Upper lobe of left lung (tissue), 6 donors: ENCODE data around the gene NTSR1. TPM values are rescaled to one million over a fixed set of nuclear protein-coding genes. Genes with fewer than 3 reads are reported as not detected.
A peak's percentile ranks its signal among the peaks of the same experiment; 100 is the strongest.

Experiments used
- ATAC-seq, 2 donors: fragments of 200-7000 bp; cut with Tn5 transposase; one replicate each; pipeline ENCODE4 v1.9.1; 2022; ENCODE audit warnings: mild to moderate bottlenecking in 2 of 2, moderate library complexity in 2 of 2; ENCODE audit not compliant: low FRiP score in 2 of 2
- DNase-seq, 2 donors: peaks; one replicate each; pipeline ENCODE4 v3.0.0-alpha.2; 2019 to 2020
- H3K27ac ChIP-seq, 4 donors: fragments of 200-600 bp; sonication (generic); one replicate each; pipeline ENCODE4 v1.5.1; 2016 to 2019
- H3K27me3 ChIP-seq, 4 donors: fragments of 200-600 bp; sonication (generic); one replicate each; pipeline ENCODE4 v1.5.1; 2017 to 2019
- H3K36me3 ChIP-seq, 4 donors: fragments of 200-600 bp; sonication (generic); one replicate each; pipeline ENCODE4 v1.5.1; 2016 to 2019
- H3K4me1 ChIP-seq, 4 donors: fragments of 200-600 bp; sonication (generic); one replicate each; pipeline ENCODE4 v1.5.1; 2018 to 2019
- H3K4me3 ChIP-seq, 4 donors: fragments of 200-600 bp; sonication (generic); one replicate each; pipeline ENCODE4 v1.5.1; 2017 to 2019; ENCODE audit warnings: mild to moderate bottlenecking in 2 of 4, moderate library complexity in 1 of 4
- H3K9me3 ChIP-seq, 4 donors: fragments of 200-600 bp; sonication (generic); one replicate each; pipeline ENCODE4 v1.5.1; 2018 to 2019
- EP300 ChIP-seq, 4 donors: sonication (generic); formaldehyde crosslinking; IDR thresholded peaks; one replicate each; pipeline ENCODE4 v1.5.1; 2017; ENCODE audit warnings: antibody characterized with exemption in 4 of 4, control low read depth in 2 of 4
- POLR2A ChIP-seq, 4 donors: fragments of 450-650 bp; IDR thresholded peaks; one replicate each; pipeline ENCODE4 v1.5.1; 2016 to 2017; ENCODE audit warnings: antibody characterized with exemption in 4 of 4, mild to moderate bottlenecking in 2 of 4
- POLR2AphosphoS5 ChIP-seq, 2 donors: sonication (generic); formaldehyde crosslinking; IDR thresholded peaks; one replicate each; pipeline ENCODE4 v1.5.1; 2017; ENCODE audit warnings: antibody characterized with exemption in 2 of 2
- WGBS, 2 donors: methylation state at CpG; one replicate each; pipeline ENCODE4 v1.1.5; 2017 to 2018; 5-methylcytosine and 5-hydroxymethylcytosine counted together
- total RNA-seq, 6 donors: library from RNA; depleted of rRNA in 4 of 6; stranded (reverse); fragments of >200 nt in 4 of 6; gene quantifications; one replicate each; pipeline versions ENCODE4 v1.1.0 to v1.2.1, GENCODE V29; 2016 to 2021
- TF ChIP-seq, protein P1 (sequence below), 6 experiments: fragments of 450-650 bp in 4 of 6; fragments of 200-600 bp in 2 of 6; sonication (generic) in 2 of 6; IDR thresholded peaks; one replicate each; pipeline ENCODE4 v1.5.1; 2016 to 2019; ENCODE audit warnings: antibody characterized with exemption in 6 of 6
- donor health status: DM: no; HTN: no; CAD: no; lungs with moderate emphysema.
- donor health status: DM: no; HTN: yes; CAD: no; lungs with severe emphysema.

NTSR1 gene
- total RNA-seq, 6 donors from 2014 or later: 0.20 to 1.4 (median 0.26) TPM; not detected in 1

DNA sequence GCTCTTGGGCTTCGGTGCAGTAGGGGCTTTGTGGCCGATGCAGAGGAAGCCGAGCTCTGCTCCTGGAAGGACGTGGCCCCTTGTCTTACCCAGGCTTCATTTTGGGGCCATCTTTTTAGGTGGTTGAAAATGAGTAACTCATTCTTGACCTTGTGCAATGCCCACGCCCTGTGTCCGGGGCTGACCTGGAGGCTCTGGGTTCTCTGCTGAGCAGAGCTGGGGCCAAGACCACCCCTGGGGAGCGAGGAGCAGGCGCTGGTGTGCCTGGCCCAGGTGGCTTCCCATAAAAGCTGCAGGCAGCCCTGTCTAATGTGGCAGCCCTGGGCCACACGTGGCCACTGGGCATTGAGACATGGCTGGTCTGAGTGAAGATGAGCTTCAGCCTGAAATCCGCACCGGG lies 25.7 kb downstream of the NTSR1 start:
- Histone ChIP-seq H3K36me3 (no peaks in the 10 kb centered on the region), H3K27ac (no peak overlapping the region), H3K27me3 (no peaks in the 10 kb centered on the region), H3K9me3 (no peaks in the 10 kb centered on the region), H3K4me3 (no peak overlapping the region), H3K4me1 (peaks cover 0 to 4% (median 4%) of the 10 kb centered on the region in 4 donors)
- ATAC-seq (no peak), DNase-seq (no peak)
- TF ChIP-seq POLR2AphosphoS5 (IDR thresholded peaks at IDR 0.05) (no peak), POLR2A (IDR thresholded peaks at IDR 0.05) (no peak), EP300 (IDR thresholded peaks at IDR 0.05) (no peak)
- TF ChIP-seq, protein P1, sequence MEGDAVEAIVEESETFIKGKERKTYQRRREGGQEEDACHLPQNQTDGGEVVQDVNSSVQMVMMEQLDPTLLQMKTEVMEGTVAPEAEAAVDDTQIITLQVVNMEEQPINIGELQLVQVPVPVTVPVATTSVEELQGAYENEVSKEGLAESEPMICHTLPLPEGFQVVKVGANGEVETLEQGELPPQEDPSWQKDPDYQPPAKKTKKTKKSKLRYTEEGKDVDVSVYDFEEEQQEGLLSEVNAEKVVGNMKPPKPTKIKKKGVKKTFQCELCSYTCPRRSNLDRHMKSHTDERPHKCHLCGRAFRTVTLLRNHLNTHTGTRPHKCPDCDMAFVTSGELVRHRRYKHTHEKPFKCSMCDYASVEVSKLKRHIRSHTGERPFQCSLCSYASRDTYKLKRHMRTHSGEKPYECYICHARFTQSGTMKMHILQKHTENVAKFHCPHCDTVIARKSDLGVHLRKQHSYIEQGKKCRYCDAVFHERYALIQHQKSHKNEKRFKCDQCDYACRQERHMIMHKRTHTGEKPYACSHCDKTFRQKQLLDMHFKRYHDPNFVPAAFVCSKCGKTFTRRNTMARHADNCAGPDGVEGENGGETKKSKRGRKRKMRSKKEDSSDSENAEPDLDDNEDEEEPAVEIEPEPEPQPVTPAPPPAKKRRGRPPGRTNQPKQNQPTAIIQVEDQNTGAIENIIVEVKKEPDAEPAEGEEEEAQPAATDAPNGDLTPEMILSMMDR (IDR thresholded peaks at IDR 0.05): no peak
- 79 to 82% methylated on average over 10 to 11 of the region's 11 CpGs for WGBS, 2 donors

DNA sequence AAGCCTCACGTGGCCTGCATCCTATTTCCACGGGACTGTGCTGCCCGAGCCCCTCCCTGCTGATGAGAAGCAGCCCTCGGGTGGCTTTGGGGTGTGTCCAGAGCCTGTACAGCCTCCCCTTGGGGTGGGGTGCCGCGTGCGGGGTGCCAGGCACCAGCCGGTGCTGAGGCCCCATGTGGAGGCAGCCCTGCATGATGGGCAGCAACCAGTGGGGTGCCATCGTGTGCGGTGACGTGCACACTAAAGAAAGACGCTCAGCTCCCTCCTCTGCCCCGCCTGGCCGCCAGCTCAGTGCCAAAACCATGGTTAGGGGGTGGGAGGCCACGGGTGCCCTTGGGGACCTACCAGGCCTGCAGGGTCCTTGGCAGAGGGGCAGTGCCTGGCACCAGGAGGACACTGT lies 26.2 kb downstream of the NTSR1 start:
- Histone ChIP-seq H3K27ac (no peak overlapping the region), H3K9me3 (no peaks in the 10 kb centered on the region), H3K36me3 (no peaks in the 10 kb centered on the region), H3K27me3 (no peaks in the 10 kb centered on the region), H3K4me3 (no peak overlapping the region), H3K4me1 (peaks cover 0 to 10% (median 7%) of the 10 kb centered on the region in 4 donors)
- 52 to 70% methylated on average over 9 to 15 of the region's 15 CpGs for WGBS, 2 donors
- DNase-seq (peak in 1 of 2 donors; percentile 28), ATAC-seq (peak in 1 of 2 donors; percentile 2)
- TF ChIP-seq, protein P1 (IDR thresholded peaks at IDR 0.05): no peak
- TF ChIP-seq EP300 (IDR thresholded peaks at IDR 0.05) (no peak), POLR2AphosphoS5 (IDR thresholded peaks at IDR 0.05) (no peak), POLR2A (IDR thresholded peaks at IDR 0.05) (no peak)

DNA sequence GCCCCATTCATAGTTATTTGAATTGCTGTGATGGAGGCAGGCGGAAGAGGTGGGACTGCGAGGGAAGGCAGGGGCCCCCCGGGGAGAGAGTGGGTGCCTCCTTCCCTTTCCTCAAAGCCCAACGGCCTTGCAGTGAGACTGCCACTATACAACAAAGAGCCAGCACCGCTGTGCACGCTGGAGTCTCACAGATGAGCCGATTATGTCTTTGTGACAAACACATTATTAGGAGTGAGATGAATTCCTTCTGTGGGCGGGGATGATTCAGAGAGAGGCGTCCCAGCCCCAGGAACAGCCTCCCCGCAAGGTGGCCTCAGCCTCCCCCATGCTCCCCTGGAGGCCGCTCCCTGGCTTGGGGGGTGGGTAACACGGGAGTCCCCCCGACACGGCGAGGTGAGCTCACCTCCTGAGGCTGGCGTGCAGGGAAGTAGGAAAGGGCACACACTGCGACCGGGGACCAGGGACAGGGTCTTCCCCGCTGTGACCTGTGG lies 26.7 kb downstream of the NTSR1 start:
- Histone ChIP-seq H3K36me3 (no peaks in the 10 kb centered on the region), H3K27me3 (no peaks in the 10 kb centered on the region), H3K9me3 (no peaks in the 10 kb centered on the region), H3K4me1 (peaks cover 0 to 15% (median 9%) of the 10 kb centered on the region in 4 donors), H3K27ac (no peak overlapping the region), H3K4me3 (no peak overlapping the region)
- peak in 1 of 2 donors; percentile 18 for DNase-seq
- no peak for ATAC-seq
- no peak for TF ChIP-seq POLR2AphosphoS5 (IDR thresholded peaks at IDR 0.05)
- no peak for TF ChIP-seq POLR2A (IDR thresholded peaks at IDR 0.05)
- TF ChIP-seq EP300 (IDR thresholded peaks at IDR 0.05): no peak
- TF ChIP-seq, protein P1 (IDR thresholded peaks at IDR 0.05): no peak
- 56 to 57% methylated on average over 12 to 19 of the region's 19 CpGs for WGBS, 2 donors

DNA sequence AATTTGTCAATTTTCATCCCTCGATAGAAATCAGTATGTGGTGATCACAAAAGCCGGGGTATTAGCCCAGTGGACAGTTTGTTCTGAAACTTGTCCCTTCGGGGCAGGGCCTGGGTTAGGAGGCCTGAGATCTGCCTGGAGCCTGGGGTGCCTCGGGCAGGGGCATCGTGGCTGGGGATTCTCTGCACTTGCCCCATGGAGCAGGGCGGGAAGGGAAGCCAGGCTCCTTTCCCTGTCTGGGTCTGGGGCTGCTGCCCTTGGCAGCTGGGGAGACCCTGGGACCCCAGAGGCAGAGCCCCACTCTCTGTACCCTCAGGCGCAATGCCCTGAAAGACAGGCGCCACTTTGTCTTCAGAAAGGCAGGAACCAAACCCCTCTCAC lies 27.4 kb downstream of the NTSR1 start:
- no peak for DNase-seq
- H3K27ac ChIP-seq: no peak overlapping the region
- no peaks in the 10 kb centered on the region for H3K36me3 ChIP-seq
- peaks cover 6 to 21% (median 16%) of the 10 kb centered on the region in 4 donors for H3K4me1 ChIP-seq
- ATAC-seq: no peak
- no peaks in the 10 kb centered on the region for H3K9me3 ChIP-seq
- H3K27me3 ChIP-seq: peaks cover 0 to under 1% (median 0%) of the 10 kb centered on the region in 4 donors
- H3K4me3 ChIP-seq: no peak overlapping the region
- TF ChIP-seq, protein P1 (IDR thresholded peaks at IDR 0.05): no peak
- TF ChIP-seq POLR2A (IDR thresholded peaks at IDR 0.05): no peak
- no peak for TF ChIP-seq POLR2AphosphoS5 (IDR thresholded peaks at IDR 0.05)
- 91 to 95% methylated on average over 4 to 8 of the region's 8 CpGs for WGBS, 2 donors

DNA sequence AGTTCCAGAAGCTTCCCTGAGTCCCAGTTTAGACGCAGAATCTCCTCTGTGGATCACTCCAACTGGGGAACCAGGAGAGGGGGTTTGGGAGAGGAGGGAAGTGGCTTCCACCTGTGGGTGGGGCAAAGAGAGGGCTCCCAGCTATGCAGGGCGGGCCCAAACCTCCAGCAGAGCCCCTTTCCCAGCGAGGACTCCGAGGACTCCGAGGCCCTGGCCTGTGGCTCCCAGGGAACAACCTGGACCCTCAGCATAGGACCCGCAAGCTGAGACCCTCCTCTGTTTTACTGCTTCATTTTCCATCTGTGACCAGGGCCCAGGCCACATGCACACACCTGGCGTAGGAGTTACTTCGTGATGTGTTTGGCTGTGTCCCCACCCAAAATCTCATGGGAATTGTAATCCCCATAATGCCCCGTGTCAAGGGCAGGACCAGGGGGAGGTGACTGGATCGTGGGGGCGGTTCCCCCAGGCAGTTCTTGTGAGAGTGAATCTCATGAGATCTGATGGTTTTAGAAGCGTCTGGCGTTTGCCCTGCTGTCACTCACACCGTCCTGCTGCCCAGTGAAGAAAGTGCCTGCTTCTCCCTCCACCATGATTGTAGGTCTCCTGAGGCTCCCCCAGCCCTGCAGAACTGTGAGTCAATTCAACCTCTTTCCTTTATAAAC lies 27.9 kb downstream of the NTSR1 start:
- H3K4me3 ChIP-seq: no peak overlapping the region
- ATAC-seq (no peak), DNase-seq (no peak)
- TF ChIP-seq POLR2AphosphoS5 (IDR thresholded peaks at IDR 0.05): no peak
- TF ChIP-seq POLR2A (IDR thresholded peaks at IDR 0.05): no peak
- no peaks in the 10 kb centered on the region for H3K36me3 ChIP-seq
- 70 to 84% methylated on average over 9 to 14 of the region's 14 CpGs for WGBS, 2 donors
- H3K9me3 ChIP-seq: no peaks in the 10 kb centered on the region
- peaks cover 0 to 4% (median 0%) of the 10 kb centered on the region in 4 donors for H3K27me3 ChIP-seq
- H3K4me1 ChIP-seq: peaks cover 10 to 26% (median 18%) of the 10 kb centered on the region in 4 donors
- H3K27ac ChIP-seq: no peak overlapping the region
